Mesodermal cell (in vitro differentiated cells): Measurements from ENCODE around the gene PAPSS2.

Source experiments
- H3K27ac ChIP-seq: 2 replicates; pipeline ENCODE4 v1.7.0; 2013; ENCODE audit warnings: mild to moderate bottlenecking, low read depth, low read length, moderate library complexity; ENCODE audit not compliant: severe bottlenecking
- H3K36me3 ChIP-seq: 2 replicates; pipeline ENCODE4 v1.7.1; 2013; ENCODE audit warnings: mild to moderate bottlenecking, low read length, moderate library complexity; ENCODE audit not compliant: control insufficient read depth, insufficient read depth
- H3K4me1 ChIP-seq: one replicate; pipeline ENCODE4 v1.7.1; 2013; ENCODE audit warnings: mild to moderate bottlenecking, low read length; ENCODE audit not compliant: insufficient read depth, control insufficient read depth, poor library complexity, severe bottlenecking
- H3K4me3 ChIP-seq: 2 replicates; pipeline ENCODE4 v1.7.0; 2013; ENCODE audit warnings: low read length, control low read depth, mild to moderate bottlenecking; ENCODE audit not compliant: insufficient read depth, poor library complexity, severe bottlenecking; ENCODE audit errors: extremely low read depth
- H3K9me3 ChIP-seq: 2 replicates; pipeline ENCODE4 v1.7.1; 2013; ENCODE audit warnings: mild to moderate bottlenecking, low read length, moderate library complexity; ENCODE audit not compliant: control insufficient read depth
- WGBS, 2 experiments: methylation state at CpG; one replicate each; pipeline ENCODE4 v1.1.5; 2013; ENCODE audit warnings: missing lambda C conversion rate in 2 of 2; ENCODE audit not compliant: insufficient coverage in 2 of 2; 5-methylcytosine and 5-hydroxymethylcytosine counted together

Gene PAPSS2

DNA sequence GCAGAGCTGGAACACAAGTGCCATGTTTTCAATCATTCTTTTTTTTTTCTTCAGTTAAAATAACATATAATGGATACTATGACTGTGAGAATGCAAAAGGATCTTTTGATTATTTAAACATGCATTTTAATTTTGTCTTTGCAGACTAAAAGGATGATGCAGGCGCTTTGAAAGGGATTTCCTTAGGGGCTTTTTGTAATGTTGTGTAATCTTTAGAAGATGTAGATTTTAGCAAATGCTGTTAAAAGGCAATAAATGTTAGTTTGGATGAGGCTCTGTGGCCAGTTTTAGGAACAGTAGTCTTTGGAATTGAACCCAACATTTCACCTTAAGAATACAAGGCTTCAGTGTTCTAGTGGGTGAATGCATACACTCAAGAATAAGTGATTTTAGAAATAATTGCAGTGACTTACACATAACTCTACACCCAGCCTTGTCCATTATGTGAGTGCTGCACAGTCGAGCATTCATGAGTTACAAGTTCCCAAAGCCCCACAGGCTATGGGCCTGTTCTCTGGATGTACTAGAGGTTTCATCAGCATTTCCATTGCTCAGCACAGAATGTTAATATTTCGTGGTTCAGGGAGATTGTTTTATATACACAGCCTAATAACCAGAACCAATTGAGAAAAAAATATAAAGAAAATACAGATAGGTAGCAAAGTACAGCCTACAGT lies 11.6 kb downstream of the PAPSS2 start:
- no peak overlapping the region for H3K27ac ChIP-seq
- WGBS, 2 experiments, result 0 to 42% methylated on average over 1 to 2 of the region's 3 CpGs
- H3K4me3 ChIP-seq, result no peak overlapping the region
- H3K9me3 ChIP-seq, result no peaks in the 10 kb centered on the region
- H3K4me1 ChIP-seq, result no peaks in the 10 kb centered on the region
- H3K36me3 ChIP-seq, result peaks cover 6% of the 10 kb centered on the region

DNA sequence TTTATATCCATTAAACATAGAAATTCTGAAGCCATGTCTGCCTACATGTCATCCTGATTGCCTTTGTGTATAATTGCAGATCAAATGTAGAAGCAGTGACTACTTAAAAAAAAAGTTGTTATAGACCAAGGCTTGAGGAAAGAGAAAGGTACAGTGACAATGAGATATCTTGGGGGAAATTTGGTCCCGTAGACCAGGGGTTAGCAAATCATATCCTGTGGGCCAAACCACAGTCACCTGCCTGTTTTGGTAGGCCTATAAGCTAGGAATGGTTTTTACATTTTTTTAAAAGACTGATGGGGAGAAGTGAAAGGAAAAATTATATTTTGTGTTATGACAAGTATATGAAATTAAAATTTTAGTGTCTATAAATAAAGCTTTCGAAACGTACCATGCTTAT lies 12.9 kb downstream of the PAPSS2 start:
- no peaks in the 10 kb centered on the region for H3K9me3 ChIP-seq
- WGBS, 2 experiments, result 98 to 100% methylated on average over 3 of the region's 3 CpGs
- no peak overlapping the region for H3K27ac ChIP-seq
- H3K4me3 ChIP-seq, result no peak overlapping the region
- no peaks in the 10 kb centered on the region for H3K4me1 ChIP-seq
- no peaks in the 10 kb centered on the region for H3K36me3 ChIP-seq

DNA sequence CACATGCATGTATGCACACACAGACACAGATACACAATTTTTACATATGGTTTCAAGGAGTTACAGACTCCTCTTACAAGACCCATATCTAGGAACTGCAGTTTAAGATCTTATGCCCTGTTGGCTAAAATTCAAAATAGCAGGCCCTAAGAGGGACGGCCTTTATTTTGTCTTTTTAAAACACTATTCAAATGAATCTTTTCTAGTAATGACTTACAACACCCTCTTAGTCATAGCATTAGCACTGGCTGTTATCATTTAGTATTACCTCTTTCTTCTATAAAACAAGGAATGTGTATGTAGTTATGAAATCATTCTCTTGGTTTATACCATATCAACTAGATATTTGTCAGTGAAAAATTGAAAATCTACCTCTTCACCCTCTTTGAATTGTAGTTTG lies 15.3 kb downstream of the PAPSS2 start:
- H3K4me3 ChIP-seq, result no peak overlapping the region
- 100% methylated on average over 1 of the region's 1 CpG; no CpG with 5 or more reads in 1 of the 2 experiments for WGBS, 2 experiments
- no peaks in the 10 kb centered on the region for H3K9me3 ChIP-seq
- no peaks in the 10 kb centered on the region for H3K4me1 ChIP-seq
- H3K27ac ChIP-seq, result no peak overlapping the region
- no peaks in the 10 kb centered on the region for H3K36me3 ChIP-seq

DNA sequence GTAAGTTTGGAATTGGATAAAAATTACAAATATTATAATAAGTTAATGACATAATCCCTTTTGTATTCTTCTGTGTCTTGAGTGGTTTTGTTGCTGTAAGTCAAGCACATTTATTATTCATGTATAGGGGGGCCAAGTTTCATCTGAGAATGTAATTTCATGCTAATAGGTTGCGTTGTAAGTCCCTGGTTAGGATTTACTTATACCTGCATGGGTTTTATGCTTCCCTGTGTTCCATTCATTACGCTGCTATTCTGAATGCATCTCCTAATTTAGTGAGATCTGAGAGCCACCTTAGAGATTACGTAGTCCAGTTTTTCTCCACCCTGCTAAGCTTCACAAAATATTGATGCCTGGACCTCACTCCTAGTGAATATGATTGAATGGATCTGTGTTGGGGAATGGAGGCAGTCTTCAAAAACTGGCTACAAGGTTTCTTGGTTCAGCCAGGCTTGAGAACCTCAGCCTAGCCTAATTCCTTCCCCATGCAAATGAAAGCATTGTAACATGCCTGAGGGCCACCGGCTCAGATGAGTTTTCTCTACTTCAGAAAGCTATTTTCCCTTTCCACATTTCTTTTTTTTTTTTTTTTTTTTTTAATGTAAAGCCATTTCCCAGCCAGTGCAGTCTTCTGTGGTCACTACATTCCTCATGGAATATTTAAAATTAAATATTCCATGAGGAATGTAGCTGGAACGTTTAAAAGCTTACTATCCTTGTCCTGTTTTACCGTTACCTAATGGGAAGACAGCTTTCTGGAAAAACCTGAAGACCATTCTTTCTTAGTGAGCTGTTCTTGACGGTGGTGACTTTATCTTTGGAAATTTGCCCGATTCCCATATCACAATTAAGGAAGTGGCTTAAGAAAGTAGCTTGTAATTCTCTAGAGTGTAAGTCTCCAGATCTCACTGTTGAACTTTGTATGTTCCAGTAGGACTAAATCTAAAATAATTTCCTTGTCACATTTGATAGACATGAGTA lies 16.0 kb downstream of the PAPSS2 start:
- no peak overlapping the region for H3K27ac ChIP-seq
- no peaks in the 10 kb centered on the region for H3K36me3 ChIP-seq
- H3K4me1 ChIP-seq, result no peaks in the 10 kb centered on the region
- no peaks in the 10 kb centered on the region for H3K9me3 ChIP-seq
- 63 to 87% methylated on average over 1 to 4 of the region's 8 CpGs for WGBS, 2 experiments
- no peak overlapping the region for H3K4me3 ChIP-seq

DNA sequence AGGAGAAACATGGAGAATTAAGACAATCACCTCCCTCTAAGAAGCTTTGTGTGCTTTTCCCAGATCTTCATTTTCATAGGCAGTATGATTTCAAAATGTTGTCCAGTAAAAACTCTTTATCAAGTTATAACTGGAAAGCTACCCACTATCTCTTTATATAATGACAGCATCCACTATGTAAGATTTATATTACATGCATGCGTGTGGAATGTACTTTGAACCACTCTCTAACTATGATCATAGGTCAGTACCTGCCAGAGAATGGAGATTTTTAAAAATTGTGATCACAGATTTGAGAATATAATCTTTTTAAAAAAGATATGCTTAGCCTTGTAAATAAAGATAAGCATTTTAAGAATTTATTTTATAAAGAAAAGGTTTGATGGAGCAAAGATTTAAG lies 17.9 kb downstream of the PAPSS2 start:
- H3K4me3 ChIP-seq, result no peak overlapping the region
- H3K4me1 ChIP-seq, result no peaks in the 10 kb centered on the region
- no peaks in the 10 kb centered on the region for H3K36me3 ChIP-seq
- no peaks in the 10 kb centered on the region for H3K9me3 ChIP-seq
- whole genome bisulfite sequencing, 2 experiments, result no CpG with 5 or more reads among the region's 1 CpG
- H3K27ac ChIP-seq, result no peak overlapping the region

DNA sequence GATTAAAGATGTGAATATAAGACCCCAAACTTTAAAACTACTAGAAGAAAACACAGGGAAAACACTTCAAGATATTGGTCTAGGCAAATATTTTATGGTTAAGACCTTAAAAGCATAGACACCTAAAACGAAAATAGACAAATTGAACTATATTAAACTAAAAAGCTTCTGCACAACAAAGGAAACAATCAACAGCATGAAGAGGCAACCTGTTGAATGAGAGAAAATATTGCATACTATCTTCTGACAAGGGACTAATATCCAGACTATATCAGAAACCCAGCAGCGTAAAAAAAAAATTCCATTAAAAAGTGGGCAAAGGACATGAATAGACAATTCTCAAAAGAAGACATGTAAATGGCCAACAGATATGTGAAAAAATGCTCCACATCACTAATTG lies 18.6 kb downstream of the PAPSS2 start:
- Histone ChIP-seq H3K27ac (no peak overlapping the region), H3K36me3 (no peaks in the 10 kb centered on the region), H3K4me3 (no peak overlapping the region), H3K9me3 (no peaks in the 10 kb centered on the region), H3K4me1 (no peaks in the 10 kb centered on the region)
- no CpG with 5 or more reads among the region's 2 CpGs for WGBS, 2 experiments

DNA sequence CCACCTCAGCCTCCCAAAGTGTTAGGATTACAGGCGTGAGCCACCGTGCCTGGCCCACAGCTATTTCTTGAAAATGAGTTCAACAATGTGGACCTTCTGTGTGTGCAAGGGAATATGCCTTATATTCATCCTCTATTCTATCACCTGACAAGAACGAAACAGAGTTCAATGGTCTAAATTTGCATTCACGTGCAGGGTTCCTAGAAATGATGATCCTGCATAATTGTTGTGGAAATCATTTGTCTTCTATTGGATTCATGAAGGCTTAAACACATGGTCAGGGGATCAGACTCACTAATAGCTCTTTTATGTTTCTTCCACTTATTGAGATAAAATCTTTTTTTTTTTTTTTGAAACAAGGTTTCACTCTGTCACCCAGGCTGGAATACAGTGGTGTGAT lies 23.7 kb downstream of the PAPSS2 start:
- H3K36me3 ChIP-seq, result no peaks in the 10 kb centered on the region
- H3K27ac ChIP-seq, result no peak overlapping the region
- WGBS, 2 experiments, result 93 to 96% methylated on average over 4 of the region's 4 CpGs
- no peak overlapping the region for H3K4me3 ChIP-seq
- H3K4me1 ChIP-seq, result no peaks in the 10 kb centered on the region
- no peaks in the 10 kb centered on the region for H3K9me3 ChIP-seq

DNA sequence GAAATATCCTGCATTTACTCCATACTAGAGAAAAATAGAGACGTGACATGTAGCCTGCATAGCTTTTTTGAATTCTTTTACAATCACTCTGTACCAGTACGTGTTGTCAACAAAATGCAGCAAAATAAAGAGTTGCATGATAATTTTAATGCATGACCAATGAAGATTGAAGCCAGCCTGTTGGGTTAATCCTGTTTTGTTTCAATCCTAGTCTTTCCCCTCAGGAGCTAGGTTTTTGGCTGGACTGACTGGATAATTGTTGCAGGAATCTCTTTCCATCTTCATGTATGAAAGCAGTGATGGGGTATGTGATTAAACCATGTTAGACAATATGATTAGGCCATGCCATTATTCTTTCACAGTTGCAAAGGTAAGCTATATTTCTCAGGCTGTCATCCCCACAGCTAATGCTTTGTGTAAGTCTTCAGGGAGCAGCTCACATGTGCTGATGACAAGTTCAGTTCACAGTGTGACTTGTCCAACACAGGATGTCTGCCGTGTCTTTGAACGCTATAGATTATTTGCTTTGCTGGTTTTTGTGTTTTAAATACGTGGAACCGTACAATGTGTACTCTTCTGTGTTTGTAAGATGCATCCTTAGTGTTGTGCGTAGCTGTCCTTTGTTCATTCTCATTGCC lies 24.4 kb downstream of the PAPSS2 start:
- Histone ChIP-seq H3K9me3 (no peaks in the 10 kb centered on the region), H3K4me1 (no peaks in the 10 kb centered on the region), H3K4me3 (no peak overlapping the region), H3K27ac (no peak overlapping the region), H3K36me3 (no peaks in the 10 kb centered on the region)
- WGBS, 2 experiments, result 63 to 91% methylated on average over 4 of the region's 7 CpGs

DNA sequence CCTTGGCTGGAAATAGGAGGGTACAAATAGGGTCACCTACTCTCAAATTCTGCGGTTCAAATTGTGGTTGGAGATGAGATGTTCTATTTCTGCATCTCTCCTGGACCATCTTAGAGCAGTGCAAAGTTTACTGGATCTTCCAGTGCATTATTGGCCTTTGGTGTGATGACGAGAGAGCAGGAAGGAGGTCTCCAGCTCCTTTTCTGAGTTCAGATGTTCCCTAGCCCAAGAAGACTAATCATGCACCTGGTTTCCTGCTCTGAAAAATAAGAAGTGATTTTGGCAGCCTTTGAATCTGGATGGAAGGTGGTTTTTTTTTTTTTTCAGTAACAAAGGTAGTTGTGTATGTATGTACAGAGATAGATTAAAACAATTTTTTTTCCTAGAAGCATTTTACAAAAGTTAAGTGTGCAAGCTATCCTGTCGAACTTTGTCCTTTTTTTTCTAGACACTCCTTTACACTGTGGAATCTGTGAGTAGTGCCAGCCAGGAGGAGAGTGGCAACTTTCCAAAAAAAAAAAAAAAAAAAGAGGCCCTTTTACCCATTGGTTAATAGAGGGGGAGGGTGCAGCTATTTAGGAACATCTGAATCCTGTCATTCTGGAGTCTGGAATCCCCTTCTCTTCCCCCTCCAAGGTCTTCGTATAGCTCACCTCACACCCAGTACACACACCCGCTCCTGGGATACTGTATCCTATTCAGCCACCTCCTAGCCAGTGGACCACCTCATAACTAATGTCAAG lies 26.3 kb downstream of the PAPSS2 start:
- no peaks in the 10 kb centered on the region for H3K36me3 ChIP-seq
- WGBS, 2 experiments, result 100% methylated on average over 1 of the region's 5 CpGs; no CpG with 5 or more reads in 1 of the 2 experiments
- H3K4me3 ChIP-seq, result no peak overlapping the region
- H3K4me1 ChIP-seq, result no peaks in the 10 kb centered on the region
- H3K9me3 ChIP-seq, result no peaks in the 10 kb centered on the region
- no peak overlapping the region for H3K27ac ChIP-seq

DNA sequence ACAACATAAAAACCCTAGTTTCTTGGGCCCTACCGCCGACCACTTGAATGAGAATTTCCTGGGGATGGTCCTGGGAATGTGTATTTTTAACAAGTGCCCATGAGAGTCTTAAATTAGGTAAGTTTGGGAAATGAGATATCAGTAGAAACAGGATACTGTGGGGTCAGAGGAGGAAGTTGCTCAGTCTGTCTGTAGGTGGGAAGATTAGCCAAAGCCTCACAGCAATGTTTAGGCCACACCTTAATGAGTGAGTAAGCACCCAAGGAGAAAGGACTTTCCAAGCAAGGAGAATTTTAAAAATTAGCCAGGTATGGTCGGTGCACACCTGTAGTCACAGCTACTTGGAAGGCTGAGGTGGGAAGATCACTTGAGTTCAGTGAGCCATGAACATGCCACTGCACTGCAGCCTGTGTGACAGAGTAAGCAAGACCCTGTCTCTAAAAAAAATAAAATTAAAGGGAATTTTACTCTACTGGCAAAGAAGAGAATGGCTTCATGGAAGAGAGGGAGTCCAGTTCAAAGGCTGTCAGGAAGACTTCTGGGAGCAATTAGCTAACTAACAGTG lies 31.9 kb downstream of the PAPSS2 start:
- WGBS, 2 experiments, result 90 to 91% methylated on average over 1 to 3 of the region's 3 CpGs
- Histone ChIP-seq H3K27ac (no peak overlapping the region), H3K4me1 (no peaks in the 10 kb centered on the region), H3K9me3 (no peaks in the 10 kb centered on the region), H3K4me3 (no peak overlapping the region), H3K36me3 (no peaks in the 10 kb centered on the region)
